GM21367 (cell line): ENCODE measurements around the gene CARS1.

Experiments used
- ATAC-seq: cut with Tn5 transposase; IDR thresholded peaks from one replicate; pipeline ENCODE4 v1.9.1; 2021; ENCODE audit not compliant: unreplicated experiment

CARS1 gene

DNA sequence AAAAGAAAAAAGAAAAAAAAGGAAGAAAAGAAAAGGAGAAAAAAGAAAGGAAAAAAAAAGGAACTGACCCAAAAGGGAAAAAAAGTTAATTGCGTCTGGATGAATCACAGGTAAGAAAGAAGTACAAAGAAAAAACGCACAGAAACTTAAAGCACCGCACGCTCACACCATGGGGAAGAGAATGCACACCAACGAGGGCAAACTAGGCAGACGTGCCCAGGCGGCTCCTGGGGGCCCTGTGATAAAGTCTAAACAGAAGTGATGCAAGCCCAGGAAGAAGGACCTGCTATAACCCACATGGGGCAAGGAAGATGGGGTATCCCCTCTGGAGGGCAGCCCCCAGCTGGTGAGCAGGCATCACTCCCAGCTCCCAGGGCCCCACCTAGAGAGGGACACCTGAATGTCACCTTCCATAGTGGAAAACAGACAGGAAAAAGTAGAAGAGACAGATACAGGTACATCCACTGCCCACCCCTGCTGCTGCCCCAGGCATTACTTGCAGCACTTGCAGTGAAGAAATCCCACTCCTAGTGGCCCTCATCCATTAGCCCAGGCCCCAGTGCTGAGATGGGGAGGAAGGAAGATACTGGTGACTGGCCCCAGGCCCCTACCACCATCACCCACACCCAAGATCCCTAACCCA, 94.0 kb downstream of the CARS1 start:
- no peak for ATAC-seq

DNA sequence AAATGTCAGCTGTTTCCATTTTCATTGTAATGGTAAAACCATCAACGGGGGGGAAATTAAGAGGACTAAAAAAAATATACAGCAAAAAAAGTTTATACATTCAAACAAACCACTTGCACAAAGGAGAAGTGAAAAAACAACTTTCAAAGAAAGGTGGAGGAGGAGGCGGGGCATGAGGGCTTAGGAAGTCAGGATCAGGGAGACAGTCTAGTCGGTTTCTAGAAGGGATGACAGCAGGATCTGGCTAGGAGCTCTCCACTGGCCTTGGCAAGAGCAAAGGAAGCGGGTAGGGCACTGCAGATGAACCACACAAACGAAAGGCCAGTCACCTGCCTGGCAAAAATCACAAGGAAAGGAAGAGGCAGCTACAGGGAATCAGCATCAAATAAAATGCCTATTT, 96.1 kb downstream of the CARS1 start:
- ATAC-seq, result no peak

GRCh38 chr11:2960139-2960538, 97.1 kb downstream of the CARS1 start:
- no peak for ATAC-seq

DNA sequence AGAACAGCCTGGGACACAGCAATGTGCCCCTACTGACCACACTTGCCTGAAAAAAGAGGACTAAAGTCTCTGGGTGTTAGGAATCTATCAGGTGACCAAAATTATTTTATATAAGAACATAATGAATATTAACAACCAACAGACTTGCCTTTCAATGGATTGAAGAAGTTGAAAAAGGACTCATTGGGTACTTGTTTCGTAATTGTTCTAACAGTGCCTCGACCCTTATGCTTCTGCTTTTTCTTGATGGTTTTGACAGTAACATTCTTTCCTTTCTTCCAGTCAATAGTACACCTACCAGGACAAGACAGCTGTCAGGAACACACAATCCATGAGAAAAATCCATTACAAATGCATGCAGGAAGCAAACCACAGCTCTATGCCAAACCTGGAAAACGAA, 99.0 kb downstream of the CARS1 start:
- no peak for ATAC-seq

- ATAC-seq, result no peak
Observed at GRCh38 chr11:2955906-2956476, 101.2 kb downstream of the CARS1 start.

DNA sequence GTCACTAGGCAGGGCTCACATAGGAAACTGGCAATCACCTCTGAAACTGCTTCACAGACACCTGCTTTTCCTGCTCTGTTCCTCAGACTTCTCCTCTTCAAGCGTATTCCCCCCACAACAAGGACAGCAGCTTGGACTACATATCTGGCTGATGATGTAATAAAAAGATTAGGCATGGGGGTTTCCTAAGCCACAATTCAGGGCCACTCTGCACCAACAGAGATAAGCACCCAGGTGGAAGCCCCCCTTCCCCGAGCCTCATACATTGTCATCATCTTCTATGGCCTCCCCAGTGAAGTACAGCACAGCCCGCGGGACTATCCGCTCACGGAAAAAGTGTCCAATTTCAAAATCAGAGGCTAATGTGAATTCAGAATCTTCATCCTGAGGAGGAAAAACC, 103.0 kb downstream of the CARS1 start:
- ATAC-seq, result no peak

GRCh38 chr11:2952290-2952689, 104.9 kb downstream of the CARS1 start:
- no peak for ATAC-seq

DNA sequence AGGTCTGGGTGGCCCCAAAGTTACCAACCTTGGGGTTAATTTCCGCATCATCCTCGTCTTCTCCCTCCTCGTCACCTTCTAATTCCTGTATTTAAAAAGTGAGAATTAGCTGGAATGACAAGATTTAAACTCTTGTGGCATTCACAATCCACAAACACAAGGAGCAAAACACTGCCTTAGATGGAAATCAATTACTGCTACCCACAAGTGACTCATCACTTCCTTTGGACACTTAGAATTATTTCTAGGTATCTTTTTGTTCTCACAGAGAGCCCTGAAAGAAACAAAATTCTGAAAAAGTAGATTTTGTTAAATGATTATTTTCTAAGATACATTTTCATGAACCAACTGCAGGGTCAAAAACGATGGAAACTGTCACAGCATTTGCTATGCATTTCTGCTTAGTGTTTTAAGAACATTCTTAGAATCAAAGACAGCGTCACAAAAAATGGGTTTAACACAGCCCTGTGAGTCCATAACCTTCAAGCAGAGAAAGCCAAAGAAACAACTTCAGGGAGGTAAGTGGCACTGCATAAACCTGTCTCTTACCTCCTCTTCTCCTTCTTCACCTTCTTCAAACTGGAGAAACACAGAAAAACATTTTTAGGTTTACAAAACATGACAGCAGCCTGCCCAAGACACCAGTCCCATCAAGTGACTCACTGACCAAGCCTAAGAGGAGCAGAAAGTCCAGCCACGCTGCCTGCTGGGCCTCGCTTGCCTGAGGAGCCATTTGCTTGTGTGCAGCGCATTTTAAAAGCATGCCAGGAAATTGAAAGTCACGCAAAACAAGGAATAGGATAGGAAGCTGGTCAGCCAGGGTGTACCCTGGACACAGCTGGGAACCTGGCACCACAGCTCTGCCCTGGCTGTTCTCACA, 105.8 kb downstream of the CARS1 start:
- ATAC-seq, result no peak
